IgD-negative memory B cell (primary cell): ENCODE results near the gene MAP1S. TPM values are rescaled to one million over a fixed set of nuclear protein-coding genes. Genes with fewer than 3 reads are reported as not detected.

Experiments
- H3K27ac Mint-ChIP-seq, 3 donors: one replicate each; pipeline ENCODE4 v1.8.0; 2020 to 2022; ENCODE audit warnings: mild to moderate bottlenecking in 3 of 3, mixed read lengths in 3 of 3, moderate library complexity in 1 of 3
- H3K27me3 Mint-ChIP-seq: one replicate; pipeline ENCODE4 v1.8.0; 2021; ENCODE audit warnings: mixed read lengths
- H3K36me3 Mint-ChIP-seq: one replicate; pipeline ENCODE4 v1.8.0; 2020; ENCODE audit warnings: mild to moderate bottlenecking, mixed read lengths
- H3K4me1 Mint-ChIP-seq, 3 donors: one replicate each; pipeline ENCODE4 v1.8.0; 2020 to 2022; ENCODE audit warnings: mixed read lengths in 3 of 3, mild to moderate bottlenecking in 1 of 3
- H3K4me3 Mint-ChIP-seq, 4 donors: one replicate each; pipeline ENCODE4 v1.8.0; 2020 to 2022; ENCODE audit warnings: mild to moderate bottlenecking in 4 of 4, mixed read lengths in 4 of 4, moderate library complexity in 3 of 4
- H3K9me3 Mint-ChIP-seq, 3 donors: one replicate each; pipeline ENCODE4 v1.8.0; 2020 to 2021; ENCODE audit warnings: mixed read lengths in 3 of 3, mild to moderate bottlenecking in 1 of 3
- polyA plus RNA-seq: library from polyadenylated mRNA; unstranded; fragments of 300-500 nt; fragmentation: Illumina TruSeq; gene quantifications from one replicate; pipeline ENCODE4 v1.2.3, GENCODE V29; 2021

MAP1S gene
- polyA plus RNA-seq, 1 donor from 2014 or later, result 50.3 TPM

DNA sequence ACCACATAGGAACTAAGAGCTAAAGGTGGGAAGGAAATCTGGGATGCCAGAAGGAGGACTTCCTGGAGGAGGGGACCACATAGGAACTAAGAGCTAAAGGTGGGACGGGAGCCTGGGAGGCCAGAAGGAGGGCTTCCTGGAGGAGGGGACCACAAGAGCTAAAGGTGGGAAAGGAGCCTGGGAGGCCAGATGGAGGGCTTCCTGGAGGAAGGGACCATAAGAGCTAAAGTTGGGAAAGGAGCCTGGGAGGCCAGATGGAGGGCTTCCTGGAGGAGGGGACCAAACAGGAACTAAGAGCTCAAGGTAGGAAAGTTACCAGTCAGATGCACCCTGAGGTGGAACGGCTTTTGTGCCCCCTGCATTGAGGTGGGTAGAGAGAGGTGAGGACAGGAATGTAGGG lies 22.2 kb downstream of the MAP1S start:
- Mint-ChIP-seq H3K9me3 (no peaks in the 10 kb centered on the region), H3K4me1 (peaks cover 13 to 23% (median 14%) of the 10 kb centered on the region in 3 donors), H3K36me3 (peaks cover under 1% of the 10 kb centered on the region), H3K27me3 (no peaks in the 10 kb centered on the region), H3K27ac (peak overlapping the region in 2 of 3 donors; percentile 60 to 64), H3K4me3 (no peak overlapping the region)

DNA sequence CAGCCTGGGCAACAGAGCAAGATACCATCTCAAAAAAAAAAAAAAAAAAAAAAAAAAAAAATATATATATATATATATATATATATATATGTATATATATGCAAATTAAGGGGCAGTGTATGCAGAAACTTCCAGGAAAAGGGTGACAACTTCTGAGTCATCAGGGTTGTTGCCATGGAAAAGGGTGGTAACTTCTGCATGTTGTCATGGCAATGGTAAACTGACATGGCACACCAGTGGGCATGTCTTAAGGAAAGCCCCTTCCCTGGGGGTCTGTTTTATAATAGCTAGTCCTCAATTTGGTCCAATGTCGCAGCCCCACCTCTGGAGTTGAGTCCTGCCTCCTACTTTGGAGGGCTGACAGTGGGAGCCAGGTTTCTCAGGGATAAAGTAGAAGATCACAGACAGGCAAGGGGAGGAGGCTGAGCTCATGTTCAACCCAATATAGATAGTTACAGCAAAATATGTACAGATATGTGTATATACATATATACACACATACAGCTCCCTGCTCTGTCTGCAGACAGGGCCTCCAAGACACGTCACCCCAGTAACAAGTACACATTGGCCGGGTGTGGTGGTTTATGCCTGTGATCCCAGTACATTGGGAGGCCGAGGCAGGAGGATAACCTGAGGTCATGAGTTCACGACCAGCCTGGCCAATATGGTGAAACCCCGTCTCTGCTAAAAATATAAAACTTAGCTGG lies 24.7 kb downstream of the MAP1S start:
- H3K27me3 Mint-ChIP-seq, result no peaks in the 10 kb centered on the region
- peak overlapping the region in 2 of 3 donors; percentile 60 to 73 for H3K27ac Mint-ChIP-seq
- peak overlapping the region in 2 of 4 donors; percentile 38 to 66 for H3K4me3 Mint-ChIP-seq
- no peaks in the 10 kb centered on the region for H3K9me3 Mint-ChIP-seq
- H3K36me3 Mint-ChIP-seq, result no peaks in the 10 kb centered on the region
- peaks cover 15 to 24% (median 19%) of the 10 kb centered on the region in 3 donors for H3K4me1 Mint-ChIP-seq

- H3K4me1 Mint-ChIP-seq, result peaks cover 29 to 38% (median 34%) of the 10 kb centered on the region in 3 donors
- no peaks in the 10 kb centered on the region for H3K9me3 Mint-ChIP-seq
- H3K27me3 Mint-ChIP-seq, result no peaks in the 10 kb centered on the region
- peak overlapping the region; percentile 61 to 94 (median 83) for H3K4me3 Mint-ChIP-seq
- H3K36me3 Mint-ChIP-seq, result no peaks in the 10 kb centered on the region
- peak overlapping the region; percentile 64 to 93 (median 71) for H3K27ac Mint-ChIP-seq
Observed at GRCh38 chr19:17747205-17748098, 28.2 kb downstream of the MAP1S start.

- Mint-ChIP-seq H3K9me3 (no peaks in the 10 kb centered on the region), H3K4me3 (peak overlapping the region; percentile 76 to 94 (median 84)), H3K27ac (peak overlapping the region; percentile 72 to 94 (median 88)), H3K36me3 (no peaks in the 10 kb centered on the region), H3K27me3 (no peaks in the 10 kb centered on the region), H3K4me1 (peaks cover 29 to 39% (median 37%) of the 10 kb centered on the region in 3 donors)
Observed at GRCh38 chr19:17748884-17749638, 29.8 kb downstream of the MAP1S start.

GRCh38 chr19:17749912-17750317 lies 30.6 kb downstream of the MAP1S start:
- H3K4me1 Mint-ChIP-seq, result peaks cover 30 to 42% (median 41%) of the 10 kb centered on the region in 3 donors

GRCh38 chr19:17751103-17751911 lies 32.0 kb downstream of the MAP1S start, which contains the start of gene FCHO1:
Gene FCHO1, plus strand, starts transcription at chr19:17751477. Its CDS starts 3,688 bp downstream, at chr19:17755165.
- no peaks in the 10 kb centered on the region for H3K9me3 Mint-ChIP-seq
- peak within 1 kb of the TSS; percentile 83 to 95 (median 89) for H3K4me3 Mint-ChIP-seq
- H3K27ac Mint-ChIP-seq, result peak within 1 kb of the TSS; percentile 88 to 98 (median 94)
- peaks cover 40 to 52% (median 52%) of the 10 kb centered on the region in 3 donors for H3K4me1 Mint-ChIP-seq
- peaks cover 4% of the 10 kb centered on the region for H3K36me3 Mint-ChIP-seq
- peaks cover 4% of the 10 kb centered on the region for H3K27me3 Mint-ChIP-seq

More at GRCh38 chr19:17749912-17750317, 30.6 kb downstream of the MAP1S start:
- Mint-ChIP-seq H3K4me3 (peak overlapping the region; percentile 76 to 95 (median 89)), H3K9me3 (no peaks in the 10 kb centered on the region), H3K27me3 (peaks cover under 1% of the 10 kb centered on the region), H3K36me3 (peaks cover 2% of the 10 kb centered on the region), H3K27ac (peak overlapping the region; percentile 88 to 94 (median 89))

GRCh38 chr19:17751912-17752273 lies 32.6 kb downstream of the MAP1S start:
- H3K4me1 Mint-ChIP-seq, result peaks cover 43 to 54% (median 50%) of the 10 kb centered on the region in 3 donors
- H3K4me3 Mint-ChIP-seq, result peak overlapping the region; percentile 83 to 95 (median 89)
- peaks cover 4% of the 10 kb centered on the region for H3K36me3 Mint-ChIP-seq
- peaks cover 4% of the 10 kb centered on the region for H3K27me3 Mint-ChIP-seq
- no peaks in the 10 kb centered on the region for H3K9me3 Mint-ChIP-seq
- H3K27ac Mint-ChIP-seq, result peak overlapping the region; percentile 88 to 98 (median 94)

DNA sequence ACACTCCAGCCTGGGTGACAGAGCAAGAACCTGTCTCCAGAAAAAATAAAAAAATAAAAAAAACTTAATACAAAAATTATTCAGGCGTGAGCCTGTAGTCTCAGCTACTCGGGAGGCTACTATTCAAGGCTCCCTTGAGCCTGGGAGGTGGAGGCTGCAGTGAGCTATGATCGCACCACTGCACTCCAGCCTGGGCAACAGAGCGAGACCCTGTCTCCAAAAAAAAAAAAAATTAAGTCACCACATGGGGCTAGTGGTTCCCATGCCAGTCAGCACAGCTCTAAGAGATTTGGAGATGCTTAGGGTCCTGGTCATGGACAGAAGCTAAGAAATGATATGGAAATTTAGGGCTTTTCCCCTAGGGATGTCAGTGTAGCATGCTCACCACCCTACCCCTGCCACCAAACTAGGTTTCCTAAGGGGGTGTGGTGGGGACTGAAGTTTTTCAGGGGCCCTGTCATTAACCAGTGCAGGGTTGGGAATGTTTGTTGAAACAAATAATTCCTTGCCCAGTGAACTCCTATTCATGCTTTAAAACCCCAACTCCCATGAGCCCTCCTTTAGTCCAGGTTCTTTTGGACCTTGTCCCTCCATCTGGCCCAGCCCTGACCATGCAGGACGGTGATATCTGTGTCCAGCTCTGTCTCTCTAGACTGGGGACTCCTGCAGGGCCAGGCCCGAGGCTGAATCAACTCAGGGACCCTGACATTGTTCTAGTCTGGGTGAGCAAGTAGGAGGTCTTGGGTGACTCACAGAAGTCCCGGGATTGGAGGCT lies 33.8 kb downstream of the MAP1S start:
- H3K27me3 Mint-ChIP-seq, result peaks cover 4% of the 10 kb centered on the region
- peaks cover 37 to 52% (median 50%) of the 10 kb centered on the region in 3 donors for H3K4me1 Mint-ChIP-seq
- peak overlapping the region in 2 of 4 donors; percentile 22 to 56 for H3K4me3 Mint-ChIP-seq
- no peaks in the 10 kb centered on the region for H3K9me3 Mint-ChIP-seq
- peaks cover 4% of the 10 kb centered on the region for H3K36me3 Mint-ChIP-seq
- H3K27ac Mint-ChIP-seq, result peak overlapping the region; percentile 15 to 71 (median 50)

DNA sequence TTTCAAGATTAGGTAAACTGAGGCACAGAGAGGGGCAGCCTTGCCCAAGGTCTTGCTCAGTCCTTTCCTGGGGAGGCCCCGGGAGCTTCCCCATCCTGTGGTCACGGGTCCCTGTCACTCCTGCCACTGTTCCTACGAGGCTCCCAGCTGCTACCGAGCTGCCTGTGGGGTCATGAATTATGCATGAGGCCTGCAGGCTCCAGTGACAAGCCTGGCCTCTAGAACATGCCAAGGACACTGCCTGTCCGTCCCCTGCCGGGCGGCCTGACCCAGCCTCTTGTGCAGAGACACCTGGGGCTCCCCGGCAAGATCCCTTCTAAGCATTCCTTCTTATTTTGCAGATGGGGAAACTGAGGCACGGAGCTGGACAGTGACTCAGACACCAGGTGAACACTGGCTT lies 34.7 kb downstream of the MAP1S start:
- Mint-ChIP-seq H3K4me1 (peaks cover 37 to 53% (median 50%) of the 10 kb centered on the region in 3 donors), H3K27ac (peak overlapping the region; percentile 87 to 99 (median 93)), H3K4me3 (peak overlapping the region in 2 of 4 donors; percentile 25 to 56), H3K36me3 (peaks cover 12% of the 10 kb centered on the region), H3K9me3 (no peaks in the 10 kb centered on the region), H3K27me3 (peaks cover 4% of the 10 kb centered on the region)

DNA sequence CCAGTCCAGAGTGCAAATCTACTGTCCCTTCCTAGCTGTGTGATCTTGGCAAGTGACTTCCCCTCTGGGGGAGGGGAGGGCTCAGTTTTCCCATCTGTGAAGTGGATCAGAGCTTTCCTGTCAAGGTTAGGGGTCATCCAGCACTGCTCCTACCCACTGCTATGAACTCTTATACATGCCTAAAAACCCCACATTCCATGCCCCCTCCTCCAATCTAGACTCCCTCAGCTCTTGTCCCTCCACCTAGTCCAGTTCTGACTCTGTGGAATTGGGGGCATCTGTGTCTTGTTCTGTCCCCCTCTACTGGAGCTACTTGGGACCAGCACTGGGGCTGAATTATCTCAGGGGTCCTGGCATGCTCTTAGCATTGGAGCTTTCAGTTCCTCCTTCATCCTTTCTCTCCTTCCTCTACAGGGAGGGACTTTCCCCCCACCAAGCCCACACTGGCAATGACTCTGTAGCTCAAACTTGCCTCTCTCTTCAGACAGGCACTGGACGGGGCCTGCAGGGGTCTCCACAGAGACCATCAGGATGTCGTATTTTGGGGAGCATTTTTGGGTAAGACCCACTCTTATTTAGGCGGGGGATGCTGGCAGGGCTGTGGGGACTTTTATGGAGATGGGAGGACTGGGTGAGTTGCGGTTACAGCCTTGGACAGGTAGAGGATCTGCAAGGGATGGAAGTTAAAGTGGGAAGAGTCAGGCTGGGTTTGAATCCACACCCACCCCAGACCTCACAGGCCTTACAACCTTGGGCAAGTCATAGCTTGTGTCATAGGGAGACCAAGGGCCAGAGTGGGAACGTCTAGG lies 35.6 kb downstream of the MAP1S start:
- Mint-ChIP-seq H3K27ac (peak overlapping the region; percentile 87 to 99 (median 93)), H3K9me3 (no peaks in the 10 kb centered on the region), H3K4me3 (peak overlapping the region; percentile 71 to 96 (median 84)), H3K4me1 (peaks cover 39 to 50% (median 50%) of the 10 kb centered on the region in 3 donors), H3K27me3 (peaks cover 4% of the 10 kb centered on the region), H3K36me3 (peaks cover 14% of the 10 kb centered on the region)

DNA sequence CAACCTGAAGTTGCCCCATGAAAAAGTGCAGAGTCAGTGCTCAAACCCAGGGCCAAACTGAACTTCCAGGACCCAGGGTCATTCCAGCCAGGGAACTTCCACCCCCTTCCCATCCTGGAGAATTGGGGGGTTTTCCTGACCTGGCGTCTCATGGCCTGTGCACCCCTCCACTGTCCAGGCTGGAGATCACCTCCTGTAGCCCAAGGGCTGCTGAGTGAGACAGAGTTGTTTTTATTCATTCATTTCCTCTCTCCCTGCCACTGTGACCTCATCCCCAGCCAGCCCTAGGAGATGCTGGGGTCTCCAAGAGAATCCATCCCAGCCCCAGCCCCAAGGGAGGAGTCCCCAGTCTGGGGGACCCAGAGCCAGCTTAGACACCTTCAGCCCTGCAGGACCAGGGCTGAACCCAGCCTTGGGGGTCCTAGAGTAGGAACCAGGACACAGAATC lies 36.2 kb downstream of the MAP1S start:
- Mint-ChIP-seq H3K4me3 (peak overlapping the region; percentile 71 to 90 (median 83)), H3K27ac (peak overlapping the region; percentile 87 to 99 (median 93)), H3K4me1 (peaks cover 44 to 56% (median 51%) of the 10 kb centered on the region in 3 donors), H3K9me3 (no peaks in the 10 kb centered on the region), H3K36me3 (peaks cover 15% of the 10 kb centered on the region), H3K27me3 (peaks cover 4% of the 10 kb centered on the region)

- peaks cover 48 to 57% (median 53%) of the 10 kb centered on the region in 3 donors for H3K4me1 Mint-ChIP-seq
- peaks cover 15% of the 10 kb centered on the region for H3K36me3 Mint-ChIP-seq
- H3K9me3 Mint-ChIP-seq, result no peaks in the 10 kb centered on the region
- H3K27me3 Mint-ChIP-seq, result peaks cover 4% of the 10 kb centered on the region
- peak overlapping the region; percentile 87 to 99 (median 93) for H3K27ac Mint-ChIP-seq
- H3K4me3 Mint-ChIP-seq, result peak overlapping the region; percentile 16 to 87 (median 68)
Observed at GRCh38 chr19:17755977-17756670, 36.8 kb downstream of the MAP1S start.
